GM19035 (cell line): Measurements from ENCODE around the gene DDX51.

Experiments
- ATAC-seq: cut with Tn5 transposase; IDR thresholded peaks from one replicate; pipeline ENCODE4 v1.9.1; 2021; ENCODE audit not compliant: unreplicated experiment

The DDX51 gene

DNA sequence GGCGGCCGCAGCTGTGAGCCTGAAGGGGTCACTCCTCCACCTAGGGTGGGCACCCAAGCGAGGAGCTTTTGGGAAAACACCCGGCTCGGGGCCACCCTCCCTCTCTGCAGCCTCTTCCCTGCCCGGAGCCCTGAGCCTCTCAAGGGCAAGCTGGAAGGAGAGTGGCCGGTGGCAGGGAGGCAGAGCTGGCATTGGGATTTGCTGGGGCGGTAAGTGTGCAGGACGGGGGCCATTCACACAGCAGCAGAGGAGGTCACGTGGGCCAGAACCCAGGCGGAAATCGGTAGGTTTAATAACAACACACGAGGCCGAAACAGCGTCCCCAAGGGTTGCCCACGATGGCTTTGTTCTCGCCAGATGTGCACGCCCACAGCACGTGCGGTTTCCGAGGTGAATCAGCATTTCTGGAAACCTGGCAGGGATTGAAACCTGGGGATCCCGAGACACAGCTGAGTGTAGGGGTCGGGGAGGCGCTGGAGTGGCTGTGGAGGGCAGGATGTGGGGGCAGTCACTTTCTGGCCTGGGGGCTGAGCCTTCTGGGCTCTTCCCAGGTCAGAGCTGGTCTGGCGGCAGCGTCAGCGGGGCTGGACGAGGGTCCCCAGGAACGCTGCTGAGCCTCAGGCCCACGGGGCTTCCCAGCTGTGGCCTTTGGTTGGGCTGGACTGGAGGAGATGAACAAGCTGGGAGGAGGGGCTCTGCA lies 23.6 kb upstream of the DDX51 start:
- ATAC-seq = no peak

DNA sequence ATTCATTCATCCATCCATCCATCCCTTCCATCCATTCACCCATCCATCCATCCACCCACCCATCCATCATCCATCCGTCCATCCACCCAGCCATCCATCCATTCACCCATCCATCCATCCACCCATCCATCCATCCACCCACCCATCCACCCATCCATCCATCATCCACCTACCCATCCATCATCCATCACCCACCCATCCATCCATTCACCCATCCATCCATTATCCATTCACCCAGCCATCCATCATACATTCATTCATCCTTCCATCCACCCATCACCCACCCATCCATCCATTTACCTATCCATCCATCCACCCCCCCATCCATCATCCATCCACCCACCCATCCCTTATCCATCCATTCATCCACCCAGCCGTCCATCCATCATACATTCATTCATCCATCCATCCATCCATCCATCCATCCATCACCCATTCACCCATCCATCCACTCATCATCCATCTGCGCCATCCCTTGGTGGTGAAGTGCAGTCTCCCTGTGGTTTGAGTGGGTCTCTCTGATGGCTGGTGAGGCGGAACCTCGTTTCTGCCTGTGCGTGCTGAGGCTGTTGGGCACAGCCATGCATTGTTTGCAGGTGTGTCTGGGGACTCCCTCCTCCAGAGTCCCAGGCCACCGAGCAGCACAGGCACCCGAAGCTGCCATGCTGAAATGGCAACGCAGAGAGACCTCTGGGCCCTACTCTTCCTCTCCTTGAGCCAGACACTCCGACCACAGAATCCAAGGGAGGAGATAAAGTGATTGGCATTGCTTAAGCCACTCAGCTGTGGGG lies 22.9 kb upstream of the DDX51 start:
- no peak for ATAC-seq

DNA sequence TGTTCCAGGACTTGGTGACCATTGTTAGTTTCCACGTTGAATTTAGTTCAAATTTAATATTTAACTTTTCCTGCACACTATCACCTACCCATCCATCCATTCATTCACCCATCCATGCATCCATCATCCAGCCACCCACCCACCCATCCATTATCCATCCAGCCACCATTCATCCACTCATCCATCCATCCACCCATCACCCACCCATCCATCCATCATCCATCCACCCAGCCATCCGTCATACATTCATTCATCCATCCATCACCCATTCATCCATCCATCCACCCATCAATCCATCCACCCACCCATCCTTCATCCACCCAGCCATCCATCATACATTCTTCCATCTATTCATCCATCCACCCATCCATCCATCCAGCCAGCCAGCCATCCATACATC lies 22.0 kb upstream of the DDX51 start:
- ATAC-seq = no peak

DNA sequence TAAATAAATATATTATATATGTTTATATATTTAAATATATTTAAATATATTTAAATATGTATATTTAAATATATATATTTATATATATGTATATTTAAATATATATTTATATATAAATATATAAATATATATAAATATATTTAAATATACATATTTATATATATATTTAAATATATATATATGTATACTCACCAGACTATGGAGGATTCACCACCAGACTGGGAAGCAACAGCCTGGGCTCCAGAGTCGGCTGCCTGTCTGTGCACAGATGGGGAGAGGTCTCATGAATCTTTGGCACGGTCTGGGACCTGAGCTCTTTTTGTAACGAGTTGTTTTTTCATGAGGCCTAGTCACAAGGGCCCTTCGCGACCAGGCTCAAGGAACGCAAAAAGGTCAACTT lies 21.5 kb upstream of the DDX51 start:
- ATAC-seq = no peak

DNA sequence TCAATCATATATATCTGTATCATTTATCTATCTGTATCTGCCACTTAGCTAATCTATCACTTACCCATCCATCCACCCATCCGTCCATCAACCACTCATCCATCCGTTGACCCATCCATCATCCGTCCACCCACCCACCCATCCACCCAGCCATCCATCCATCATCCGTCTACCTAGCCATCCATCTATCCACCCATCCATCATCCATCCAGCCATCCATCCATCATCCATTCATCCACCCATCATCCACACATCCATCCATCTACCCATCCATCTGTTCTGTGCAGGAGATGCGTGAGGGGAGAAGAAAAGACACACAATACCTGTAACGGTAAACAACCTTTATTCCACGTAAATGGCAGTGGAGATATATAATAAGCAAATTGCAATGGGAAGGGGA lies 20.3 kb upstream of the DDX51 start:
- ATAC-seq = no peak

DNA sequence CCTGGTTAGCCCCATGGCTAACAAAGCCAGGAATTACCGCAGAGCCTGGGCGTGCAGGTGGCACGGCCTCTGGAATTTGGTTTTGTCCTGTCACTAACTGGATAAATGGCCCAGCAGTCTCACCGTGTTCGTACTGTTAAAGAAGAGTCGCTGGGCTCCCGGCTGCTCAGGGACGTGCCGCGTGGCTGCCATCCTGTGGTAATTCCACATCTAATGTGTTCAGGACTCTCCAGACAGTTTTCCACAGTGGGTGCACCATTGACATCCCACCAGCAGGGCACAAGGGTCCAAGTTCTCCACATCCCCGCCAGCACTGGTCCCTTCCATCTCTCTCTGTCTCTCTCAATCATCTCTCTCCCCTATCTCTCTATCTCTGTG lies 19.8 kb upstream of the DDX51 start:
- no peak for ATAC-seq

DNA sequence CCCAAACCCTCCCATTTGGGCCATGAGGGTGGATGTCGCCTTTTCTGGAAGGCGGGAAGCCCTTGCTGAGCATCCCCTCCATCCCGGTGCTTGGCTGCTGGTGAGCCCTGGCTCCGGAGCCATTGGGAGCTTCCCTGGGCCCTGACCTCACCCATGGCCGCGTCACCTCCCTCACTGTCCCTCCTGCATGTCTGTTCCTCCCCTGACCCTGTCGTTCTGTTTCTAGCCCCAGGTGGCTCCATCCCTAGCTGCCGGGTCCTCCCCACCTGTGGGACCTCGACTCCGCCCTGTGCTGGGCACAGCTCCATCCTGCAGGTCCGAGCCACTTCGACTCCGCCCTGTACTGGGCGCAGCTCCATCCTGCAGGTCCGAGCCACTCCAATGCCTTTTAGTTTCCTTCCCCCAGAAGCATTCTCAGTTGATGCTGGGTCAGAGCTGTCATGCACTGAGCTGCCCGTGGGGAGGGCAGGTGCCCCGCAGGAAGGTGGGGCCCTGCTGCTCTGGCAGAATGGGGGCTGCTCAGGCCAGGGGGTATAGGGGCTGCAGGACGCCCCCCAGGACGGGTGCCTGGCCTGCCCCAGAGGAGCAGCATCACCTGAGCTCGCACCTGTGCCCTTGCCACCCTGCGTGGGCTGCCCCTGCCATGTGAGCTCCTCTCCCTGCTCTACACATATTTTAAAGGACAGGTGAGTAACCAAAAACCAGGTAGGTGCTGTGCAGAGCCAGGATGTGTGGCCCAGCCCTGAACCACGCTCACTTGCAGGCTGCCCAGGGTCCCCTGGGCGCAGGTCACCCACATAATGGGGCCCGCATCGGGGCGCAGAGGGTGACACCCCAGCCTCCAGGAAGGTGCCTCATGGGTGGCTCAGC lies 19.2 kb upstream of the DDX51 start:
- no peak for ATAC-seq

DNA sequence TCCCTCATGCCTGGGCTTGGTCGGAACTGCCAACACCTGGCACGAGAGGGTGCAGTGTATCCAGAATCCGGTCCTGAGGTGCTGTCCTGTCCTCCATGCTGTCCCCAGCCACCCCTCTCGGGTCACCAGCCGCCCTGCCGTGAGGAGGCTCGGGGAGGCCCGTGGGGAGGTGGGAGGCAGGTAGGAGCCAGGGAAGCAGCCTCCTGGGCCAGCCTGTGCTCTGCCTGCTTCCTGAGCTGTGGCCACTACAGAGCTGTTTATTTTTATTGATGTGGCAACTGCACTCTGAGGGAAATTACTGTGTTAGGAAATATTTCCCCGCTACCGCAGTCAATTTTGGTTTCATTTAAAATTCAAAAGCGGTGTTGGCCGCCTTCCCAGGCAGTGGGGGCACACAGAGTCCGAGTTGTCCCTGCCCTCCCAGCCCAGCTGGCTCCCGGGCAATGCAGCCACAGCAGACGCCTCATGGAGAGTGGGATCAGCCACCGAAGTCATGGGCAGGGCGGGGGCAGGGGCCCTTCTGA lies 18.5 kb upstream of the DDX51 start:
- no peak for ATAC-seq

DNA sequence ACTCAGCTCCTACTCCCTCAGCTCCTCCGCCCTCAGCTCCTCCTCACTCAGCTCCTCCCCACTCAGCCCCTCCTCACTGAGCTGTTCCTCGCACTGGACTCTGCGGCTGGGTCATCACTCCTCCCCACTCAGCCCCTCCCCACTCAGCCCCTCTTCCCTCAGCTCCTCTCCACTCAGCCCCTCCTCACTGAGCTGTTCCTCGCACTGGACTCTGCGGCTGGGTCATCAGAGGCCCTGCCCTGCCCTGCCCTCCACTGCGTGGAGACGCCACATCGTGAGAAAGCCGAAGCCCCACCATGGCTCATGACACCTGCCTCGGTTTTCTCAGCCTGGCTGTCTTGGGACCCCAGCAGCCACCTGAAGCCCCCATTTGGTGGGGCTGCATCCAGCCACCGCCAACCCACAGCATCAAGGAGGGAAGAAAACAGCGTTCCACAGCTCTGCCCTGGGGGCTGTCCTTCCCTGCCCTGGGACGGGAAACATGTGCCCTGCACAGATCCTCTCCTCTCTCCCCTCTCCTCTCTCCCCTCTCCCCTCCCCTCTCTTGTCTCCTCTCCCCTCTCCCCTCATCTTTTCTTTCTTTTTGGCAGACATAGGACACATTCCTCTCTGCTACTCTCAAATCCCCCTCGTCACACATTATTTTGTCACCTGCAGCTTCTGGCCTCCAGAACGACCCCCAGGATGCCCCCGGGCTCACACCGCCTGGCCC lies 17.8 kb upstream of the DDX51 start:
- ATAC-seq = no peak

DNA sequence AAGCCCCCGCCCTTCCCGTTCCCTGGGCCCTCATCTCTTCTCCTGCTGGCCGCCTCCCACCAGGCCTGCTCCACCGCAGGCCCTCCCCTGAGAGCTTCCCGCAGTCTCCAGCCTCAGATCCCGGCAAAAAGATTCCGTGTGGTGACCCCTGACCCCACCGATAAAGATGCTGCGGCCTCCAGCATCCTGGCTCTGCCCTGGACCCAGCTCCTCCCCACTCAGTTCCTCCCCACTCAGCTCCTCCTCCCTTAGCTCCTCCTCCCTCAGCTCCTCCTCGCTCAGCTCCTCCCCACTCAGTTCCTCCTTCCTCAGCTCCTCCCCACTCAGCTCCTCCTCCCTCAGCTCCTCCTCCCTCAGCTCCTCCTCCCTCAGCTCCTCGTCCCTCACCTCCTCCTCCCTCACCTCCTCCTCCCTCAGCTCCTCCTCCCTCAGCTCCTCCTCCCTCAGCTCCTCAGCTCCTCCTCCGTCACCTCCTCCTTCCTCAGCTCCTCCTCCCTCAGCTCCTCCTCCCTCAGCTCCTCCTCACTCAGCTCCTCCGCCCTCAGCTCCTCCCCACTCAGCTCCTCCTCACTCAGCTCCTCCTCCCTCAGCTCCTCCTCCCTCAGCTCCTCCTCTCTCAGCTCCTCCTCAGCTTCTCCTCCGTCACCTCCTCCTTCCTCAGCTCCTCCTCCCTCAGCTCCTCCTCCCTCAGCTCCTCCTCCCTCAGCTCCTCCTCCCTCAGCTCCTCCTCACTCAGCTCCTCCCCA lies 17.1 kb upstream of the DDX51 start:
- ATAC-seq = no peak

DNA sequence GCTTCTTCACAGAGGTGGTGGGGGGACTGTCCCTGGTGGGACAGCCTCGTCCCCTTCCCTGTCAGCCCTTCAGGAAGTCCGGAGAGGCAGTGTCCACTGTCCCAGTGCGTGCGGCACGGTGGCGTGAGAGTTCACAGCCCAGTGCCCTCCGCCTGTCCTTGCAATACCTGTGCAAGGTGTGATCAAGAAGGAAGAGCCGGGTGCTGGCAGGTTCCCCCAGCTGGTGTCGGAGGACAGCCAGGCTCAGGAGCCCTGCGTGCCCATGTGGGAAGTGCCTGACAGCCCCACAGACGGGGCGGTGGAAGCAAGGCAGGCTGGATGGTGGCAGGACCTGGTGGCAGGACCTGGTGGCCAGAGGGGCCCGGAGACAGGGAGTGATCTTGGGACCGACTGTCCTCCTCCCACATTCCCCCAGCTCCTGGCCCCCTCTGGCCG lies 16.5 kb upstream of the DDX51 start:
- ATAC-seq = no peak

DNA sequence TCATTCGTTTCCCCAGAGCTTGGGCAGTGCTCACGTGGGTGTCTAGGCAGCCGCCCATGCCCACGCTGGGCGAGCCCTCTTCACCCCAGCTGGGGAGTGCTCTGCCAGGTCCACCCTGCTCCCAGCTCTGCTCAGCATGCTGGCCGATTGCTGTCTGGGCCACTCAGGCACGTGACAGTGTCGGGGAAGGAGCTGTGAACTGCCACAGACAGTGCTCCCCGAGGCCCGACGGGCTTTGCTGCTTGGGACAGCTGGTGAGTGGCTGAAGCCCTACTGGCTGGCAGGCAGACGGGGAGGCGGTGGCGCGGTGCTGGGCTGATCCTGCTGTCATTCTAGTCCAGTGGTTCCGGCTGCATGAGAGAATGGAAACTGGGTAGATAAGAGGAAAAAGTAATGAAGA lies 15.9 kb upstream of the DDX51 start:
- no peak for ATAC-seq

DNA sequence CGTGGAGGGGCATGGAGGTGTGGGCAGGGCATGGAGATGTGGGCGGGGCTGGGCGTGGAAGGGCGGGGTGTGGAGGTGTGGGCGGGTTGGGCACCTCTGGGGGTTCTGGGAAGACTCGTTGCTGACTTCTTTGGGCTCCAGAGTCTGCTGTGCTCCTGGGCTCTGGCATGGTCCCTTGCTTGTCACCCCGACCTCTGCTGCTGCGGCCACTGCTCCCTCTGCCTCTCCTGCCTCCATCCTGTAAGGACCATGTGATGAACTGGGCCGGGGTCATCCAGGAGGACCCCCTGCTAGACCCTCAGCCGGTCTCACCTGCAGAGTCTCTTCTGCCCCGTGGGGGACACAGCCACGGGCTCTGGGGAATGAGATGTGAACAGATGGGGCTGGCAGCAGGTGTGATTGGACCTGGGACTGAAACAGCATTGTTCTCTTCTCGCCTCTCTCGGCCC lies 15.5 kb upstream of the DDX51 start:
- no peak for ATAC-seq

DNA sequence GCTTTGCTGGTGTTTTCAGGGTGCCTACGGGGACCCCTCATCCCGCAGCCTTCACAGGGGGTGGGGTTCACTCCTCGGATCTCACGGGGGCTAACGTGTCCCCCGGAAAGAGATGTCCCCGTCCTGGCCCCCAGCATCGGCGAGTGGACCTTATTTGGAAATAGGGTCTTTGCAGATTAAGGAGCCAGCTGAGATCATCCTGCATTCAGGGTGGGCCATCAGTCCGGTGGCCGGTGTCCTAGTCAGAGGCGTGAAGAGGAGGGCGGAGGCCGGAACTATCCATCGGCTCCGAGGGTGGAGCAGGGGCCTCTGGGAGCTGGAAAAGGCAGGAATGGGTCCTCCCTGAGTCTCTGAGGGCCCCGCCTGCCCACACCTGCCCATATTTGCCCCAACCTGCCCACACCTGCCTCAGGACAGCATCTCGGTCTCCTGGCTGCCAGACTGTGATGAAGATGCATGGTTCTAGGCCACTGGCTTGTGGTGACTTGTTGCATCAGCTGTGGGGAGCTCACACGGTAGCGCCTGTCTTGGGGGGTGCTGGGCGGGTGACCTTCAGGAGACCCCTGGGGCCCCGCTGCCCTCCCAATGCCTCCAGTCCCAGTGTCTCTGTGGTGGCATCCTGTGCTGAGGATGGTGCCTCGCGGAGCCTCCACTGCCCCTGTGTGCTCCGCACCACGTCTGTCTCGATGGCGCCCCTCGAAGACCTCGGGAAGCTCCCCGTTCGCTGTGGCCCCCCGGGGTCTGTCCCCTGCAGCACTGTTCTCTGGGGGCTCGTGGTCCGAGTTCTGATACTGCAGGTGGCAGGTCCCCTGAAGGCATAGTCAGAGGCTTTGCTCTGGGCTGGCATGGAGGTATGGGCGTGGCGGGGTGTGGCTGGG lies 14.8 kb upstream of the DDX51 start:
- no peak for ATAC-seq

DNA sequence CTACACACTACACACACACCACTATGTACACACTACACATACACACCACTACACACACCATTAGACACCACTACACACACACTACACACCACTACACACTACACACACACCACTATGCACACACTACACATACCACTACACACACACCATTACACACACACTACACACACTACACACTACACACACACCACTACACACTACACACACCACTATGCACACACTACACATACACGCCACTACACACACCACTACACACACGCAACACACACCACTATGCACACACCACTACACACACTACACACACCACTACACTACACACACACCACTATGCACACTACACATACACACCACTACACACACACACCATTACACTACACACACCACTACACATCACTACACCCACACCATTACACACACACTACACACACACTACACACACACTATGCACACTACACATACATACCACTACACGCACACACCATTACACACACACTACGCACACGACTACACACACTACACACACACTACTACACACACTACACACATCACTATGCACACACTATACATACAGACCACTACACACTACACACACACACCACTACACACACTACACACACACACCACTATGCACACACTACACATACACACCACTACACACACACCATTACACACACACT lies 13.8 kb upstream of the DDX51 start:
- ATAC-seq = no peak

DNA sequence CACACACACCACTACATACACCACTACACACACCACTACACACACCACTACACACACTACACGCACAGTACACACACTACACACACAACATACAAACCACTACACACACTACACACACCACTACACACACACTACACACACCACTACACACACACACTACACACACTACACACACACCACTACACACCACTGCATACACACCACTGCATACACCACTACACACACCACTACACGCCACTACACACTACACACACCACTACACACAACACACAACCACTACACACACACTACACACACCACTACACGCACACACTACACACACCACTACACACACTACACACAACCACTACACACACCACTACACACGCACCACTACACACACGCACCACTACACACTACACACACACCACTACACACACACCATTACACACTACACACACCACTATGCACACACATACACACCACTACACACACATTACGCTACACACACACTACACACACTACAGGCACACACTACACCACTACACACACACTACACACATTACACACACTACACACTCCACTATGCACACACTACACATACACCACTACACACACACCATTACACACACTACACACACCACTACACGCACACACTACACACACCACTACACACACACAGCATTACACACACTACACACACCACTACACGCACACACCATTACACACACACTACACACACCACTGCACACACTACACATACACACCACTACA lies 12.6 kb upstream of the DDX51 start:
- no peak for ATAC-seq

DNA sequence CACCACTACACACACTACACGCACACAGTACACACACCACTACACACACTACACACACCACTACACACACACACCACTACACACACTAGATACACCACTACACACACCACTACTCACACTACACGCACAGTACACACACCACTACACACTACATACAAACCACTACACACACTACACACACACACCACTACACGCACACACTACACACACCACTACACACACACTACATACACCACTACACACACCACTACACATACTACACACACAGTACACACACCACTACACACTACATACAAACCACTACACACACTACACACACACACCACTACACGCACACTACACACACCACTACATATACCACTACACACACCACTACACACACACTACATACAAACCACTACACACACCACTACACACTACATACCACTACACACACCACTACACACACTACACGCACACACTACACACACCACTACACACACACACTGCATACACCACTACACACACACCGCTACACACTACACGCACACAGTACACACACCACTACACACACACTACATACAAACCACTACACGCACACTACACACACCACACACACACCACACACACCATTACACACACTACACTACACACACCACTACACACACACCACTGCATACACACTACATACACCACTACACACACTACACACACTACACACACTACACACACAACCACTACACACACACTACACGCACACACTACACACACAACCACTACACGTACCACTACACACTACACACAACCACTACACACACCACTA lies 11.9 kb upstream of the DDX51 start:
- no peak for ATAC-seq
